Activated CD4-positive, alpha-beta T cell treated with anti-CD3 and anti-CD28 coated beads, Interleukin-2, amount 50 U/mL, for 4 hours (primary cell): ENCODE data around the gene LY6G5C.
A peak's percentile ranks its signal among the peaks of the same experiment; 100 is the strongest.

ENCODE experiments used
- DNase-seq, 2 experiments: peaks; one replicate each; pipeline ENCODE4 v3.0.0-alpha.2; 2020

The LY6G5C gene

DNA sequence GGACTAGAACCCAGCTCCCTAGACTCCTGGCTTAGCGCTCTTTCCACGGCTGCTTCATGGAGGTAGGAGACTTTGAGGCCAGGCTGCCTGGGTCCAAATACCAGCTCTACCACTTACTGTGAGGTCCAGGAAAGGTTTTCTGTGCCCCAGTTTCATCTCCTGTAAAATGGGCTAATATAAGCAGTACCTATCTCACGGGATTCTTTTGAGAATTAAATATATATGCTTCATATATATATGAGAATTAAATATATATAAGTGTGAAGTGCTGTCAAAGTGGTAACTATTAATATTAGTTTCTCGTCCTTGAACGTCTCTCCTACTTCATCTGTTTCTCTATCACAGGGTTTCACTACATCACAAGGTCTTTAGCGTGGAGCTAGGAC, 10.2 kb upstream of the LY6G5C start:
- DNase-seq = no peak

DNA sequence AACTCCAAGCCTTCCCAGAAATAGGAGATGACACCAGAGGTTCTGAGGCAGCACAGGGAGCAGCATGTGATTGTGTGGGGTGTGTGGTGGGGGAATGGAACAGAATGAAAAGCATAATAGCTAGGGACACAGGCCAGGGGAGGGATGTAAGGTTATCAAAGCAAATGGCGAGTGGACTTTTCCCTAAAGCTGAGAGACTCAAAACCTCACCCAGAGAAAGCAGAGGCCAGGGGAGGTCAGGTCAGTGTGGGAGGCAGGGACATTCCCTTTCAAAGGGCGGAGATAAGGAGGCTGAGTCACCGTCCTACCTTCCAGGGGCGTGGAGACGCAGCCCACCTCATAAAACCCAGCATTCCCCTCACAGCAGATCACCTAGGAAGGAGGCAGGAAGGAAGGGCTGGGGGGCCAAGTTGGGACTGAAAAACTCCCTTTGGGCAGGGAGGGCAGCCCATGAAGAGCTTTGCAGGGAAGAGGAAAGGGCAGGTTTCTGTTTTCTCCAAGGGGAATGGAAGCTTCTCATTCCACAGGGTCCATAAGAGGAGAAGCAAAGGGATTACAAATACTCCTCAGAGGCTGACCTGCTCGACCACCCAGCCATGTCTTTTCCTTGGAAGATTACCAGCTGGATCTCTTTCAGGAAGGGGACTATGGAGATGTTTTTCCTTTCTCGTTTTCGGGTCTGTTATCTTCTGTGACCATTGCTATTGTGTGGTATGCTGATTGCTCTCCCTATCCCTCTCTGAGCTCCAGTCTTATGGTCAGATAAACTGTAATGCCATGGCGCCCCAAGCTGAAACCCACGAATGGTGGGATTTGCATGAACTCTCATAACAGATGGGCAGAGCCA, 9.6 kb upstream of the LY6G5C start:
- no peak for DNase-seq

DNA sequence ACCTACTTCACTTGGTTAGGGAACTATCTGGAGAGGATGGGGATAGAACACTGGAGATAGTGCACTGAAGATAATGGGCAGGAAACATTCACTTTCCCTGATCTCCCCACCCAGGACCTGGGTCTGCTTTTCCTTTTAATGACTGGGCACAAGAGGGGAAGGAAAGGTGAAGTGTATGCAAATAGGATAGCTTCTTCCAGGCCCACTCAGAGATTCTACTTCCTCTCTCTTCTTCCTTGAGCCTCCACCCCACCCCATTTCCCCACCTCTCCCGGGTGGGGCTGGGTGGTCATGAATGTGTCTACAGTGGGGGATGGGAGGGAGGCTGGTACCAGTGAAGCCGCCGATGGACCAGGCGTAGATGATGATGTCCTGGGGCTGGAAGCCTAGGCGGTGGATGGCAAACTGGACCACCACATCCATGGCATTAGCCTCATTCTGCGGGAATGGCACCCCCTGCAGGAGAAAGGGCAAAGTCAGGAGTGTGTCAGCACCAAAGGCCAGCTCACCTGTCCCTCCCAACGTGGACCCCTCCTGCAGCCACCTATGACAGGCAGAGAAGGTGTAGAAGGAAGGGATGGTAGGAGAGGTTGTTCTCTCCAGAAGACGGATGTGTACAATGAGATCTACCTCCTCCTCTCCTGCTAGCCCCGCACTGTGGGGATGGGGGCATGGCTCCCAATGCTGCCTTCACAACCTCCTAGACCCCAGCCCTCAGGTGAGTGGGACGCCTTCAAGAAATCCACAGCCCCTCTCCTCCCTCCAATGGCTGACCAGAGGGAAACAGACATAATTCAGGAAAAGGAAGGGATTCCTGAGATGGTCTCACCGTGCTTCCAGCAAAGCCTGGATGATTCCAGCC, 8.6 kb upstream of the LY6G5C start:
- no peak for DNase-seq

DNA sequence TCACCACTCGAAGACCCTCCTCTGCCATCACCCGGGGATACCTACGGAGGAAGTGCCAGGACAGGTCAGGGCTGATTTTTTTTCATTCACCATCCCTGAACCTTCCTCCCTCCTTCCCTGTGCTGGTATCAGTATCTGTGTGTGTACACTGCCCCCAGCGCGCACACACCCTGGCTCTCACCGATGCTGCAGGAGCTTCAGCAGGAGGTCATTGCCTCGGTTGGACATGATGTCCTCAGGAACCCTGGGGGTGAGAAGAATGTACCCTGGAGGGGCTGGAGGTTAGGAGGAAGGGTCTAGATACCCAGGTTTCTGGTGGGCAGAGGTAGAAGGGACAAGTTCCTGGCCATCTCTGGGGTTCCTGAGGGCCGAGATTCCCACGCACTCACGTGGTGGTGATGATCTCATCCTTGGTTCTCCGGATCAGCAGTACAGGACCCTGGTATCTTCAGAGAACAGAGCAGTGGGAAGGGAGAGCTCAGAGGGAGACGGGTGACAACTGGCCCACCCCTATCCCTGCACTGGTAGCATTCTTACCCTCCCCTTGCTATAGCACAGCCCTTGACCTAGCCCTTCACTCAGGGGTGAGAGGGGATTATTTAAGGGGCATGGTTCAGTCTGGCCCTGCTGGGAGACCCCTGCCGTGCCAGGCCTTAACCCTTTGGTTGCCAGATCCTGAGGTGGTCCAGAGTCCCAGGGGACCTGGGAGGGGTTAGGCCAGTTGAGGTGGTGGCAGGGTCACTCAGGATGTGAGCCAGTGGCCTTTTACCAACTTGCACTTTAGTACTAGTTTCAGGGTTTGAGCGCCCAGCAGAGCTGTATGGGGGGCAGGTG, 7.2 kb upstream of the LY6G5C start:
- no peak for DNase-seq

DNA sequence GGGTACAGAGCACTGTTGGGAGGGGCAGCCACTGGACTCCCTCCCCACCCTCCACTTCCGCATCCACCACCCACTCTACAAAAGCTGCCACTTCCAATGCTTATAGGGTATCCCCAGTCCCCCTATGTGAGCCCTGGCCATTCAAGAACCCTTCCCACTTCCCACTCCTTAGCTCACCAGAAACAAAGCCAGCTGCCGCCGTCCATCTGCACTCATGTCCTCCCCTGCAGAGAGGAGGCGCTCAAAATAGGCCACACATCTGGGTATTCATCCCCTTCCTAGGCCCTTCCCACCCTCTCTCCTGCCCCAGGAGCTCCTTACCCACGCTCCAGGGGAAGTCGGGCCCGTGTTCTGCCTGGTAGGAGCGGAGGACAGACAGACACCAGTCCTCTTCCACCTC, 6.5 kb upstream of the LY6G5C start:
- no peak for DNase-seq

DNA sequence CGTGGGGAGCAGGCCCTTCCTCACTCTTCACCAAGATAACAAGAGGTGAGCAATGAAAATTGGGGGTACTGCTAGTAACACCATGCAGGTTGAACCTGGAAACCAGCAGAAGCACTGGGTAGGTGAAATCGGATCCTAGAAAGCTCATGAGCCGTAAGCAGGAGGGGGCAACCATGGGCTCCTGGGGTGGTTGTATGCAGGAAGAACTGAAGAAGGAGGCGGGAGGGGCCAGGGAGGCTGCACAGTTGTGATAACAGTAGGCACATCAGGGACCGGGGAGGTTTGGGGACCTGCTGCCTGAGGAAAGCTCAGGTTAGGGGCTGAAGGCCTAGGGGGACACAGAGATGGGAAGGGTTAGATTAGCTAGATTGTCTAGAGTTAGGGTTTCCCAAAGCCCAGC, 5.6 kb upstream of the LY6G5C start:
- no peak for DNase-seq

DNA sequence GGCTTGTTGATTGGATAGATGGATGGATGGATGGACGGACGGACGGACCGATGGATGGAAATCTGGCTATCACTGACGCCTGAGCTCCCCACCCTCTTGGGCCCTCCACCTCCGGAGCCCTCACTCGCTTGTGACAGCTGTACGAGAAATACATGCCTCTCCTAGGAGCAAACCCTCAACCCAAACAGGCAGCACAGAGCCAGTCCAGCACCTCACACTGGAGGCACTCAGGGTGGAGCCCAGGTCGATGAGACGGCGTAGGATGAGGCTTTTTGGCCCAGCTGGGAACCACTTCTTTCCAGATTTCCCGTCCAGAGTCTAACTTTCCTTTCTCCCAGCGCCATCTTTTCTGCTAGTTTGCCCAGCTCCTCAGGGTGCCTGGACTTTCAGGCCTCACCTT, 2.7 kb upstream of the LY6G5C start:
- no peak for DNase-seq

DNA sequence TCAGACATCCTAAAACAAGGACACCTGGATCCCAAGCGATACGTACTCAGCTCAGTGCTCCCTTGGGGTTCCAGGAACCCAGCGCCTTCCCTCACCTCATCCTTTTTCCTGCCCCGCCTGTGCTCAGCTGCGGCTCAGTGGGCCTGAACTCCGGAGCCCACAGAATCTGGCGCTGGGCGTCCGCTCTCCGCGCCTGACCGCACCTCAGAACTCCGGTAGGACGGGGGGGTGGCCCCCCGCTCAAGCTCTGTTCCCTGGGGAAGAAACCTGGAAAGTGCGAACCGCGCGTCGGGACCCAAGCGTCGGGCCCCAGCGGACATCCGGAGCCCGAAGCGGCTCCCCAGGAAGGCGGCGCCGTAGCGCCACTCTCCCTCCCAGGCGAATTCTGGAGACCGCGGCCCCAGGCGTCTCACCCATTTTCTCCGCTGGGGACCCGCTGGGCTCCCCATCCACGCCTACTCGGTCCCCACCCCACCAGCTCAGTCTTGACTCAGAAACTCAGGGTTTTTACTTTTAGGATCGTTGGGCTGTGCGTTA, 336 bp upstream of the LY6G5C start:
- peak; percentile 23 to 32 for DNase-seq

DNA sequence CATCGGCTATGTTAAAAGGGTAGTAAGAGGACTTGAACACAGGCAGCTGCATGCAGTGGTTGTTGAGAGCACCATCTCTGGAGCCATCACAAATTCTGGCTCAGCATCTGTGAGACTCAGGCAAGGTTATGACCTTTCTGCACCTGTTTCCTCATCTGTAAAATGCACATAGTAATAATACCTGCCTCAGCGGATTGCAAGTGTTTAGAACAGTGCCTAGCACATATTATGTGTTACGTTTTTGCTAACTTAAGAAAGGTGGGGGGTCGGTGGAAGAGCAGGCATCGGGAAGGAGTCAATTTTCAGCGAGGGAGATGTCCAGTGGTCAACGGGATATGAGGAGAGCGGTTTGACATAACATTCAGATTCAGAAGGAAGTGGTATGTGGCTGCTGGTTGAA, 2.9 kb downstream of the LY6G5C start:
- DNase-seq = no peak

DNA sequence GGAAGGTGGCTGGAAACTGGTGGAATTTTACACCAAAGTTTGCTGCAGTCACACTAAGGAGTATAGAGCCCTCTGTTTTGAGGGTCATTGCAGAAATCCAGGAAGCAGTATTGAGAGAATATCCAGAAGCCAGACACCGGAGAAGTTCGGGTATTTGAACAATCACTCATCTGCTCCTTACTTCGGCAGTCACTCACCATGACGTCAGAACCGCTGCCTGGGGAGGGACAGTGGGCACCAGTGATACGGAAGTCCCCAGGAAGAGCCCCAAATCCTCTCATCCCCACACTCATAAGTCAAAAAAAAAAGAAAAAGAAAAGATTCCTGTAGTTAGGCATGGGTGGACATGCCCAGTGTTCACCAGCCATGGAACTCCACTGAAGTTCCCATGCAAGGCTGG, 4.0 kb downstream of the LY6G5C start:
- DNase-seq = no peak

DNA sequence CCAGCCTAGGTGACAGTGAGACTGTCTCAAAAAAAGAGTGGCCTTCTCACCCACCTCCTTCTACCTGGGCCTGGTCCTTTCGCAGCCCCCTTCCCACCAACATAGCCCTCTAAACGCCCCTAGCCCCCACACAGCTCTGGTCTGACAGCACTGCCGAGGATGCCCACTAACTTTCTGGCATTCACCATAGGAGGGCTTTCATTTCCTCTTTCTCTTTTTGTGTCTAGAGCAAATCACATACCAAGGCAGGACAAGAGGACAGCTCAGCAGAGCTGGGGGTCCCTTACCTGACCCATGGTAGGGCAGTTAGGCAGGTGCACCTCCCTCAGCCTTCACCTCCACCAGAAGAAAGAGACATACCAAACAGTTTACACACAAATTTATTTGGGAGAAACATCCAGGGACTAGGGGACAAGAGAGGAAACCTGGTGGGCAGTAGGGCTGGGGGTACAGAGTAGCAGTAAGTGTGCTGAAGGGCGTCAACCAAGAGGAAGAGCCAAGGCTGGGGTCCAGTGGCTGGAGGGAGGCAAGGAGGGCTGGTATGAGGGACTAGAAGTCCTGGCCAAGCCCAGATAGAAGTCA, 4.5 kb downstream of the LY6G5C start:
- DNase-seq = no peak

DNA sequence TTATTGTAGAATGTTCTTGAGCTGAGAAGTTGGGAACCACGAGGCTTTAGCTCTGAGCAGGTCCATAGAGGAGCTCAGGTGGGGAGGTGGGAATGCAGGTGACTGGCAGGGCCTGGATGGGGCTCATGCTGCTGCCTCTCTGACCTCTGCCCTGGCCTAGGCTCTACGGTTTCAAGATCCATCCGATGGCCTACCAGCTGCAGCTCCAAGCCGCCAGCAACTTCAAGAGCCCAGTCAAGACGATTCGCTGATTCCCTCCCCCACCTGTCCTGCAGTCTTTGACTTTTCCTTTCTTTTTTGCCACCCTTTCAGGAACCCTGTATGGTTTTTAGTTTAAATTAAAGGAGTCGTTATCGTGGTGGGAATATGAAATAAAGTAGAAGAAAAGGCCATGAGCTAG, 11.2 kb downstream of the LY6G5C start, which contains the start of gene LY6G5B:
LY6G5B (plus strand) TSS at position 301 of the 400 bp plus-strand sequence. CDS start 975 bp downstream, outside the sequence.
- no peak for DNase-seq

DNA sequence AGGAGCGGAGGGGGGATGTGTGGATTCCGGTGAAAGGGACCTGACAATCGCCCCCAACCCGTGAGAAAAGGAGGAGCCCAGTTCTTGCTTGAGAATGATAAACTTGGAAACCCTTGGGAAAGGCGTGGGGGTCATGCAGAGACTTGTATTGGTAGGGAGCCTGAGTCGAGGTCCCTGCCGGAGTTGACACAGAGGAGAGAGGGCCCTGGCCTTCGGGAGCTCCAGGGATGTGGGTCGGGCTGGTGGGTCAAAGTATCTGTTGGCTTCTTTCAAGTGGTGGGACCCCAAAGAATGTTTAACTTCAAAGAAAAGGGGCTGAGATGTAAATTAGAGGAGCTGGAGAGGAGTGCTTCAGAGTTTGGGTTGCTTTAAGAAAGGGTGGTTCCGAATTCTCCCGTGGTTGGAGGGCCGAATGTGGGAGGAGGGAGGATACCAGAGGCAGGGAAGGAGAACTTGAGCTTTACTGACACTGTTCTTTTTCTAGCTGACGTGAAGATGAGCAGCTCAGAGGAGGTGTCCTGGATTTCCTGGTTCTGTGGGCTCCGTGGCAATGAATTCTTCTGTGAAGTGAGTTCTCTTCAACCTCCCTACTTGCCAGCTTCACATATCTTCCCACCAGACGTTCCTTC, 14.4 kb downstream of the LY6G5C start:
- DNase-seq = no peak

DNA sequence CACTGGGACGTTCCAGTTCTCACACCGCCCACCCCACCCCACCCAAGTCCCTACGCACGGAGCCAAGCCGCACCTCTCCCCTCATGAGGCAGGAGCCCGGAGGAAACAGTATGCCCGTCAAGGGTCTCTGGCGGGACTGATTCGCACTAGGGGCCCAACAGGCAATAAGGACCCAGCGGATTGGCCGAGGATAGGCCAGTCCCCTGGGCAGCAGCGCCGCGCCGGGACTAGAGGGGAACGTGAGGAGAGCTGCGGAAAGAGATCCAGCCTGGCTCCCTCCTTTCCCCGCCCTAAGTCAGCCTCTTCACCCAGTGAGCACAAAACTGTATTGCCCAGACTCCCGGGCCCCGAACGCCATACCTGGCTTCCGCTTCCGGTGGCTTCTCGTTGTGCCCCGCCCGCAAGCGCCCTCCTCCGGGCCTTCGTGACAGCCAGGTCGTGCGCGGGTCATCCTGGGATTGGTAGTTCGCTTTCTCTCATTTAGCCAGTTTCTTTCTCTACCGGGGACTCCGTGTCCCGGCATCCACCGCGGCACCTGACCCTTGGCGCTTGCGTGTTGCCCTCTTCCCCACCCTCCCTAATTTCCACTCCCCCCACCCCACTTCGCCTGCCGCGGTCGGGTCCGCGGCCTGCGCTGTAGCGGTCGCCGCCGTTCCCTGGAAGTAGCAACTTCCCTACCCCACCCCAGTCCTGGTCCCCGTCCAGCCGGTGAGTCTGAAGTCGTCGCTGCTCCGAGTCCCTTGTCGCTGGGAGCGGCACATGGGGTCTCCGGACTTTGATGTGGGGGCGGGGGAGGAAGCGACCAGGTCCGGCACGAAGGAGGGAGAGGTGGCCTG, 15.1 kb downstream of the LY6G5C start, which contains the start of gene CSNK2B:
CSNK2B (plus strand) TSS at position 580 of the 836 bp plus-strand sequence. CDS start 752 bp downstream, outside the sequence.
- peak; percentile 98 for DNase-seq

DNA sequence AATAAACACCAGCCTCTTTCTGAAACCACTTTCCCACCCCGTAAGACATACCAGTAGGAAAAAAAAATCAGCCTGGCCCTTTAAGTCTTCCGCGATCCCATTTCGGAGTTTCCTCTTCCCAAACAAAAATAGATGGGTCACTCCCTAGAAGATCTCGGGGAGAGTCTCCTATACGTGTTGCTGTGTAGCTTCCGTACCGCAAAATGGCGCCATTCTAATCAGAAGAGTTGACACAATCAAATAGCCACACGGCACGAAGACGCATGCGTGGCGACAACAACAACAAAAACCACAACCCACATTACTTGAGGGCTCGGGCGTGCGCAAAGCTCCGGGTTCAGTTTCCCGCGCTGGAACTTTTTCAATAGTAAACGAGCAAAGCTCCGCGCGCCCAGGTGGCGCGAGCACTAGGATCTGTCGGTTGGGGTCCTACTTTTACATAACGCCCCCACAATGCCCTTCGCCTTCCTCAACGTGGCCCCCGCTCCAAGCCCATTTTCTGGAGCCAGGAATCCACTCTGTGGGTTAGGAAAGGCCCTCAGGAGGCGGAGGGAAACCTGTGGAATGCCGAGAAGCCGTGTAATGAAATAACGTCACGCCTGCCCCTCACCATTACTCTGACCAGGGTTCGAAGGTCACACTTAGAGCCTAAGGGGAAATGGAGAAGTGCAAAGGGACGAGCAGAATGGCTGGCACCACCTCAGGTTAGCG, 15.9 kb downstream of the LY6G5C start, which contains the start of gene GPANK1:
GPANK1 (minus strand) TSS at position 208 of the 711 bp plus-strand sequence. CDS start 519 bp downstream, outside the sequence.
- peak; percentile 85 for DNase-seq

DNA sequence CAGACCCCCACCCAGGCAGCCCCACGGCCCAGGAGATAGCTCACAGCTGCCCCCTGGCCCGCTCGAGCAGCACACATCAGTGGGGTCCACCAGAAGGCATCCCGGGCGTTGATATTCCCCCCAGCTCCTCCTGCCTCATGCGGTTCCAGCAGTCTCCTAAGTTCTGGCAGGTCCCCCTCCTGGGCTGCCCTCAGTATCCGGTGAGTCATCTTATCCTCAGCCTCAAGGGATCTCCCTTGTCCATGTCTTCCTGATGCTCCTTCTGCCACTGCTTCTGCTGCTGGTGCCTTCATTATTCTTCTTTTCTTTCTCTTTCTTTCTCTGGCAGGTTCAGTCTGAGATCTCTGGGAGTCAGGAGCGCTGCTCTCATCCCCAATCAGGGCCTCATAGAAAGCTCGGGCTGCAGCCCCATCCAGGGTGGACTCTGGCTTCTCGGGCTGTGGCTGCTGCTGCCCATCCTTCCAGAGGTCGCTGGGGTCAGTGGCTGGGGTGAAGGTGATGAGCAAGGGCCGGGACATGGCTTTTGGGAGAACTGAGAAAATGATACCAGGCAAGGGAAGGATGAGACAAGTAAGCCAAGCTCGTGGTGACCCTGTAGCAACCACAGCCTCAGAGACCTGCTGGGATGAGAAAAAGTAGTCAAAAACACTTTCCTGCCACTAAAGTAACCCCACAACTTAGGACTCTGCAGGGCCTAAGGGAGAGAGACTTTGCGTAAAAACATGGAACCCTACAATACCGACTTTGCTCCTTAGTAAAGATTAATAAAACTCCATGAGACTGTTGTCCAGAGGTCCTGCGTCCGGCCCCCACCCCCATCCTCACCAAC, 16.7 kb downstream of the LY6G5C start:
- DNase-seq = no peak

DNA sequence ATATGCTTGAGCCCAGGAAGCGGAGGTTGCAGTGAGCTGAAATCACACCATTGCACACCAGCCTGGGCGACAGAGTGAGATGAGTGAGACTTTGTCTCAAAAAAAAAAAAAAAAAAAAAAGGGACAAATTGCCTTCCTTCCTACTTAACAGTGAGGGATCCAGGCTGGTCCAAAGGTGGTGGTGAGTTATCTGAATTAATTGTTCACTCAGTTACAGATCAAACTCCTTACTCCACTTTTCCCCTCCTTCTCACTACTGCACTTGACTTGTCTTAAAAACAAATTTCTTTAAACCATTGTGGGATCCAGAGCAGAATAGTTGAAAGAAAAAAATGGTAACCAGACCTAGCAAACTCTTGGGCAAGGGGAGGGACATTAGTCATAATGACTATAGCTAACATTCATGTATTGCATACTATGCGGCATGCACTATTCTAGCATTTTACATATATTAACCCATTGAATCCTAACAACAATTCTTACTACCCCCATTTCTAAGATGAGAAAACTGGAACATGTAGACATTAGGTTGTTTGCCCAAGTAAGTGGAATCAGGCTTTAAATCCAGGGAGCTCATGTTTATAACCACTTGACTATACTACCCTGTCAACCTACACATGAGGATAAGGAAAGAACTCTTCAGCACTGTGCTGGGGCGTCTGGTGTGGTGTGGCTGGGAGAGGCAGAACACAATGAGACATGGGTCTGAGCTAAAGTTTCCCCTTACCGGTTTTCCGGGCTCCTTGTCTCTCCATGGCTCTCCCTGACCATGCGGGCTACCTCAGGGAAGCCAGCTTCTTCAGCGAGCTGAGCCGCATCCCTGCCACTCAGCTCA, 17.5 kb downstream of the LY6G5C start:
- no peak for DNase-seq

DNA sequence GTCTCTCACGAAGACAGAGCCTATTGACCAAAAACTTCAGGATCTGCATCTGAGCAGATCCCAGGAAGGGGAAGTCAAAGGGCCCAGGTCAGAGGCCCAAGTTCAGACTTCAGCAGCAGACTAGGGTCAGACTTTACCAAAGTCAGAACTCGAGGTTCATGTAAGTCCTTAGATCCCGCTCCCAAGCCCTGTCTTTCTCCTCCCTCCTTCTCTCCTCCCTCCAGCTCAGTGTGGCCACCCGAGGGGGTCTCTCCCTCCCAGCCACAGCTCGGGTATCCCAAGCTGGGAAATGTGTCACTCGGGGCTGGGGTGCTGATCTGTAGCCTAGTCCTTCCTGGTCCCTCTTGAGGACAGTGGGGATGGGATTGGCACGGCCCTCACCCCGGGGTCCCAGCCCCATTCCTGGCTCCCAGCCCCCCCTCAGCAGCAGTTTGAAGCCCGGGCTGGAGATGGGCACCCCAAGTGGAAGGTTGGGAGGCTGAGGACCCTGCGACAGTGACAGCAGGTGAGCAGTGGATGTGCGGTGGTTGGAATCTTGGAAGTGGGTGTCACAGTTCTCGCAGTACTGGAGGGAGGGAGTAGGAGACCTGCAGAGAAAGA, 18.6 kb downstream of the LY6G5C start:
- no peak for DNase-seq
